GM19328 (cell line): ENCODE data around the gene METAP1D.
"Not testable (repeated sequence)": the region's sequence is repeated elsewhere in the genome, so short reads cannot be mapped to it uniquely, and the experiment has no call there.

Experiments
- ATAC-seq: cut with Tn5 transposase; IDR thresholded peaks from one replicate; pipeline ENCODE4 v1.9.1; 2021; ENCODE audit warnings: mild to moderate bottlenecking, moderate library complexity; ENCODE audit not compliant: unreplicated experiment

Gene METAP1D

DNA sequence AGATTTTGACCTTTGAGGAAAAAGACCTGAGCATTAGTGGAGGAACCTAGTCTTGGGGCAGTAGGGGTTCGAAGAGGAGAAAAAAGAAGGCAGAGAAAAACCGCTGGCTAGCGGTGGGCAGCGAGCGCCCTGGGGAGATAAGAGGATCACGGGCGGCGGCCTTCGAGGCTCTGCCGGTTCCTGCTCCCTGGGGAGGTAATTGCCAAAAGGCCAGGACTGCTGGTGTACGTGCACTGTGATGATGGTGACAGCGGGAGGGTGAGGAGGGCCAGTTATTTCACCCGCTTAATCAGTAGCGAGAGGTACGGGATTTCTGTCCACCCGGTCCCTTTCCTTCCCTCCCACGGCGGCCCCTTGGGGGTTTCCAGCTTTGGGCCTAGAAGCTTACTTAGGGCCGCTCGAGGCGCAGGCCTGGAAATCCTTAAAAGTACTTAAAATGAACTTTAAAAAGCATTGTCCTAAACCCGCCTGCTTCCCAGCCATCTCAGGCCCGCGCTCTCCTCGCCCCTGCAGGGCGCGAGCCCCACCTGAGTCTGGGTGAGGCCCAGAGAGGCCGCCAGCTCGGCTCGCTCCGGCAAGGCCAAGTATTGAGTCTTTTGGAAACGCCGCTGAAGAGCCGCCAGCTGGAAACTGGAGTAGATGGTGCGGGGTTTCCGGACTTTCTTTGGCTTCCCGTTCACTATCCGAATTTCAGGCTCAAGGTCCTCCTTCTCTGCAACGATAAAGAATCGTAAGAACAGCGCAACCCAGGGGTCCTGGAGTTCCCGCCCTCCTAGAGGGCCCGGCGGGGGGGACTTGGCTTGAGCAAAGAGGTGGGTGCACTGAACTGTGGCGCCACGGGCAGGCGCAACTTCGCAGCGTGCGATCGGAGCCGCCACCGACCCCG lies 101.4 kb downstream of the METAP1D start:
- no peak for ATAC-seq

DNA sequence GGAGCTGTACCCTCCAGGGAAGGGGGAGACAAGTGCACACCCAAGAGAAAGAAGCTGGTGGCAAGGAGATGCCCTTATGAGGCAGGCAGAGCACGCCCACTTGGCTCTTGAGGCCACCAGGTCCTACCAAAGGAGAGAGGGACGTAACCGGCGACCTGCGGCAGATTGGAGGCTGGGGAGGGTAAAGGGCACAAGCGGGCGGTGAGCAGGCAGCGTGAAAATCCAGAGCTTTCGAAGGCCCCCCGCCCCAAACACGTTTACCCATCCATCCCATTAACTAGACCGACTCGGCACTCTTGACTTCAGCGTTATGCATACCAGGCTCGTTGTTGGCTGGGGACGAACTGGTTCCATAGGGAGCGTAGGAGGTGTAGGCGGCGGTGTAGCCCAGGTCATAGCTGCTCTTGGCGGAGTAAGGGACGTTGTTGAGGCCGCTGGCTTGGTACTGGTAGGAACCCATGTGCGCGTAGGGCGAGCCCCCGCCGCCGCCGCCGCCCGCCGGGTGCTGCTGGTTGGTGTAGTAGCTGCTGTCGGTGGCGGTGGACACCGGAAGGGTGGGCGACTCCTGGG lies 102.2 kb downstream of the METAP1D start:
- ATAC-seq, result no peak

GRCh38 chr2:172102391-172103359 lies 102.9 kb downstream of the METAP1D start, which contains the start of gene DLX2:
TSS of gene DLX2 (minus strand) at chr2:172102900. CDS start at chr2:172102538, 362 bp downstream.
- ATAC-seq, result no peak

DNA sequence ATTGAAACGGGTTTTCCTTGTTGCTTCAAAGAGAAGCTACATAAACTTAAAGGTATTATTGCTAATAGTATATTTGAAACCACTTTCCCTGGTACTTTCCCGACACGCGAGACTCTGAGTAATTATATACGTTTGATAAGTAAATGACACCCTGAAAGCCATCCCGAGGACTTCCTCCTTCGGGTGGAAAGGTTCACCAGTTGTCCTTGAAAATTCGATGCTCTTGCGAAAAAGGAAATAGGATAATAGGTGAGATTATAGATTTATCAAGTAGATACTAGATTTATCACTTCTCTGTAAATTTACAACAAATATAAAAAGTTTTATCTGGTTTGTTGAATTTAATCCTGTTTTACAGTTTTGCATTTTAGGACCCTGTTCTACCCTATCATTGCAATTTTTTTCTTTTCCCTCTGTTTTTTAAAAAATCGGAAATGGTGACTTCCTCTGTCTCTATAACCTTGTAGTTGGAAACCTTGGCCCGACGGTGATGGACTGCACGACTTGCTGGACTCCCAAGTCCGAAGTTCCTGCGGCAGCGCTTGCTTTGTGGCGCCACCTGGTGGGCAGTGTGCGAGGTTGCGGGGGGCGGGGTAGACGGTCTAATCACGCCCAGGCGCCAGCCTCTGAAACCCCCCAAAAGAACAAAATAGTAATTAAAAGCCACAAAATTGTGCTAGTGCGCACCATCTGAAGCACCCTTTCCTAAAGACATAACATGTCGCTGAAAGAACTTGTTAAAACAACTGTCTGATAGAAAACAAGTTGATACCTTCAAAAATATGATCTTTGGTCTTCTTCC lies 103.9 kb downstream of the METAP1D start:
- ATAC-seq, result no peak

DNA sequence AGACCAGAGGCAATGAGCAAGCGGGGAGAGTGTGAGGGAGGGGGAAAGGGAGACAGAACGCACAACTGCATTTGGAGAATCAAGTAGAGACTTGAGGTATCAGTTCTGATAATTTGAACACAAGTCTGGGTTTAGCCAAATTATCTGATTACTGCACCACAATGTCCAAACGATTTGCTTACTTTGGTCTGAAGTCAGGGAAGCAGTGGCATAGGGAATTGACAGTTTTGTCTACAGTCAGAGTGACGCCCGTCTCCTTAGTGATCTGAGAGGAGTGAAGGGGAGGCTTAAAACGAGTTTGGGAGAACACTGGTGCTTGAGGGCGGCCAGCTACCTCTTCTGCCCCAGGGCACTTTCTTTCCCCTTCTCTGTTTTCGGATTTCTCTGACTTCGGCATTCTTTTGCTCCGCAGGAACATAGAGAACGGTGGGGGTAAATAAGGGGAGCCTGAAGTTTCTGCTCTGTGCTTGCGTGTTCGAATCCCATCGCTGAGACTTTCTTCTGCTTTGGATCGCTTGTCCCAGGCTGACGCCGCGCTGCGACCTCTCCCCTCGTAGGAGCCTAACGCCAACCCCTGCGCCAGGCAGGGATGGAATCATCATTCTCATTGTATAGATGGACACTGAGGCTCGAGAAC lies 105.8 kb downstream of the METAP1D start:
- no peak for ATAC-seq

DNA sequence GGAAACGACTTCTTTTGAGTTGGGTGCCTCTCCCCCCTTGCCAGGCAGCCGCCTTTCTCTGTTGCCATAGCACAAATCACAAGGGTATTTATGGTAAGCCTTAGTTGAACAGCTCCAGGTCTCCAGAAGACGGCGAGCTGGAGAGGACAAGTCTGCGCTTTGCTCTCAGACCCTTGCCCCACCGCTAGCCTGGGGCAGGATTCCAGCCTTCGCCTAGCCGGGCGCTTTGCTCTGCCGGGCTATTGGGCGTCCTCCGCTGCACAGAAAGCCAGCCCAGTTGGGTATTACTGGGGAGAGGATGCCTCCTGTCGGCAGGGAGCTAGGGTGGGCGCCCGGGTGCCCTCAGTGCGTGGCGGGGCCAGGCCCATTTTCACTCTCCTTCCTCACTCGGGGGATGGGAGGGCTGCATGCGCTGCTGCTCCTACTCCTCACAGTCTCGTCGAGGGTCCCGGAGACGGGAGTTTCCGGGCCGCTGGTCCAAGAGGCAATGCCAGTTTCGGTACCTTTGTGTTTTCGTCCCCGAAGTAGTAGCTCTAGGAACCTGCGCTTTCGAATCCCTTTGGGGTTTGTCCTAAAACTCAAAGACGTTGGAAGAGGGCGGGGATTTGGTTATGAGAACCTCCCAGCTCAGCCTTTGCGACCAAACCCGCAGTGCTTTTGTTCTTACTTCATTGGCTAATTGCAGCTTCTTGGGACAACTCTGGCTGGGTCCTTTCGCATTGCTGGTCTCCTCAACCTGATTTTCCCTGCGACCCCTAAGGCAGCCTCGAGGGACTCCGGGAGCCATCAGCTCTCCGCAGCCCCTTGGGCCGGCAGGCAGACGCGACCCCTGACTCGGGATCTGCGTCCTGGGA lies 106.6 kb downstream of the METAP1D start:
- ATAC-seq, result no peak

DNA sequence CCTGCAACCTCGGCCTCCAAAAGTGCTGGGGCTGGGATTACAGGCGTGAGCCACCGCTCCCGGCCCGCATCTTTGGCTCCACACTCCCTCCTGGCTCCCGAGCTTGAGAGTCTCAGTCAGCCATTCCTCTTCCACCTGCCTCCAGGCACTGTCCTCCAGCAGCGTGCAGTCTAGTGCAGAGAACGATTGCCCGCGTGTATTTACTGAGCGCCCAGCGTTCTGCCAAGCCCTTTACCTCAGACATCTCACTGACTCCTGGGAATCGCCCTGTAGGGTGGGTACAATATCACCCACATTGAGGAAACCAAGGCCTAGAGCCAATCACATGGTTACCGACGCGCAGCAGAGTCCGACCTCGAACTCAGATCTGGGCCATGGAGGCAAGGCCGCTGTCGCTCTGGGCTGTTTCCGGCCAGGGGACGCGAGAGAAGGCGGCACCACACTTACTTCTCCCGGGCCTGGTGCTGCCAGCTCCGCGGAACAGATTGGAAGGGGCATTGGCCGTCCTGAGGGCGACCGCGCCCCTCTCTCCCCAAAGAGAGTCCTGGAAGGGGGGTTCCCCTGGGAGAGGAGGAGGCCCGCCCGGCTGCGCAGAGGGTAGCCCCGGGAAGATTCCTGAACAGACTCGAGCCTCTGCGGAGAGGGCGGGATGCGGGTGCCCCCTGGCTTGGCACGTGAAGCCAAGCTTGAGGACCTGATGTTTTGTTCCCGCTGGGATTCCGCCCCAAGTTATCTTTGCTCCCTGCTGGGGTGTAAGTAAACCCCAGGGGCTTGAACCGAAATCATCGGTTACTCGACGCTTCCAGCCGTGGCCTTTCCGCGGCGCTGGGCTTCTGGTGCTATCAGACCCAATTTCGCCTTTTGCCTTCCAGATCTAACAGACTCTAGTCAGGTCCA lies 108.2 kb downstream of the METAP1D start:
- no peak for ATAC-seq

- ATAC-seq, result no peak
Measured at GRCh38 chr2:172108587-172108930, 108.8 kb downstream of the METAP1D start.

- no peak for ATAC-seq
Measured at GRCh38 chr2:172109256-172109987, 109.7 kb downstream of the METAP1D start.

GRCh38 chr2:172109988-172110811 lies 110.4 kb downstream of the METAP1D start:
- no peak for ATAC-seq

- ATAC-seq, result no peak
Measured at GRCh38 chr2:172113617-172114016, 113.9 kb downstream of the METAP1D start.

DNA sequence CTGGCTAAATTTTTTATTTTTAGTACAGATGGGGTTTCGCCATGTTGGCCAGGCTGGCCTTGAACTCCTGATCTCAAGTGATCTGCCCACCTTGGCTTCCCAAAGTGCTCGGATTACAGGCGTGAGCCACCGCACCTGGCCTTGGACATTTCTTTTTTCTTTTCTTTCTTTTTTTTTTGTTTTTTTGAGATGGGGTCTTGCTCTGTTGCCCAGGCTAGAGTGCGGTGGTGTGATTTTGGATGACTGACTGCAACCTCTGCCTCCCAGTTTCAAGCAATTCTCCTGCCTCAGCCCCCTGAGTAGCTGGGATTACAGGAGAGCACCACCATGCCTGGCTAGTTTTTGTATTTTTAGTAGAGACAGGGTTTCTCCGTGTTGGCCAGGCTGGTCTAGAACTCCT lies 114.4 kb downstream of the METAP1D start:
- not testable (repeated sequence) for ATAC-seq

GRCh38 chr2:172114579-172114978 lies 114.8 kb downstream of the METAP1D start:
- no peak for ATAC-seq

DNA sequence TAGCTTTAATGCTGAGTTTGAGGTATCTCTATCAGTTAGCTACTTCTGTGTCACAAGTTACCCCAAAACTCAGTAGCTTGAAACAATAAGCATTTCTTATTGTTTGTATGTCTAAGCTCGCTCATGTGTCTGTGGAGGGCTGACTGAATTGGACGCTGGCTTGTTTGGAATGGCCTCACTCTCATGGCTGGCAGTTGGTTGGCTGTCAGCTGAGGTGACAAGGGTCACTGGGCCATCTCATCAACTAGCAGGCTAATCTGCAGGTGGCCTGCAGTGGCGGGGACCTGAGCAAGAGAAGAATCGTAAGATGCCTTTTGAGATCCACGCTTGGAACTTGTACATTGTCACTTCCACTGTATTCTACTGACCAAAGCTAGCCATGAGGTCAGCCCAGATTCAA lies 116.4 kb downstream of the METAP1D start:
- no peak for ATAC-seq

- ATAC-seq, result no peak
Measured at GRCh38 chr2:172119089-172119488, 119.3 kb downstream of the METAP1D start.

DNA sequence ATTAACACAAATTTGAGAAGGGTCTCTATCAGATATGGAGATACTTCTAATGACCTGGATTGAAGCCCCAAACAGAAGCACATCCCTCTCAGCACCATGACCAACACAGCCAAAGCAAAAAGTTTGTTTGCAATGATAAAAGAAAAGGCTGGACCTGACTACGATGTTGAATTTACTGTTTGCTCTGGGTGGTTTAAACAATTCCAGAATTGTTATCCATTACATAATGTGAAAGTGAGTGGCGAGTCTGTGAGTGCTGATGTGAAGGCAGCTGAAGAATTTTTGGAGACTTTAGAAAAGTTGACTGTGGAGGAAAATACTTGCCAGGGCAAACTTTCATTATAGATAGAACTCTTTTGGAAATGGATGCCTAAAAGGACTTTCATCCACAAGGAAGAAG lies 120.4 kb downstream of the METAP1D start:
- no peak for ATAC-seq

GRCh38 chr2:172128484-172128883 lies 128.7 kb downstream of the METAP1D start:
- no peak for ATAC-seq
